ENCODE data around the gene LRRC8A.
"Not testable (repeated sequence)": the region's sequence is repeated elsewhere in the genome, so short reads cannot be mapped to it uniquely, and the experiment has no call there.

LRRC8A gene

DNA sequence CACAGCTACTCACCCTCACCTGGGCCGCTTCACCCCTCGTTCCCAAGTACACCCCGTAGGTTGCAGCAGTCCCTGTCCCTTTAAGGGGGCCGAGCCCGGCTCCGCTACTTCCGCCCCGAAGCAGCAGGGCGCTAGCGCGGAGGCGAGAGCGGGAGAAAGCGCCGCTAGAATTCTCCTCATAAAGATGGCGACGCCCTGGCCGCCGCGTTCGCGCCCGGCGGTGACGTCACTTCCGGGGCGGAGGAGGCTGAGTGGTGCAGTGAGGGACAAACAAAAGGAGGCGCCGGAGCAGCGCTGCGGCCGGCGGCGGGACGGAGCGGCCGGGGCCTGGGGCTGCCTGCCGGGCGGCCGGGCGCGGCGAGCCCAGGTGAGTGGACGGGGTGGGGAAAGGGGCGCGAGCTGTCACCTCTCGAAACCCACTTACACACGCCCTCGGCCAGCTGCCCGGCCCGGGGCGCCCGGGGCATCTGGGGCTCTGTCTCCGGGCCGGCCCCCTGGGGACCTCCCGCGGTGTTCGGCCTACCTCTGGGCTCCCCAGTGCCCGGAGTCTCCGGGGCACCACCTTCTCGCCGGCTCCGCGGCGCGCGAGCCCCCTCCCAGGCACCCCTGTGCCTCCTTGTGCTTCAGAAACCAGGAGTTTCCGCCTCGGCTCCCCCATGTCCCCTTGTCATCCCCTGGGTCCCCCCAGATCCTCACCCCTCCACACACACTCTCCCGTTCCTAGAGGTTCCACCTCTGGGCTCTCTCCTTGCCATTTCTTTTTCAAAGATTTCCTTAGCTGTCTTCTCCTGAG is at the start of gene LRRC8A, which contains the start of gene KYAT1:
TSS of gene LRRC8A (plus strand) at position 250 of the 793 bp plus-strand sequence. CDS start 25,032 bp downstream, outside the sequence.
TSS of gene KYAT1 (minus strand) at position 67 of the 793 bp plus-strand sequence. CDS start 36,545 bp downstream, outside the sequence.
- in situ Hi-C loops (cut with HindIII; ENCODE audit: low pct_unique_long_range_greater_than_20kb, low sequenced_read_pairs), result no loop called here
- peak; percentile 97 to 99 for DNase-seq (ENCODE audit: low read depth in 1 of 2, low spot score in 1 of 2)
- TF ChIP-seq JUND (IDR thresholded peaks at IDR 0.05; ENCODE audit: low read depth), result no peak; the same call in 1 of the 2 replicates

DNA sequence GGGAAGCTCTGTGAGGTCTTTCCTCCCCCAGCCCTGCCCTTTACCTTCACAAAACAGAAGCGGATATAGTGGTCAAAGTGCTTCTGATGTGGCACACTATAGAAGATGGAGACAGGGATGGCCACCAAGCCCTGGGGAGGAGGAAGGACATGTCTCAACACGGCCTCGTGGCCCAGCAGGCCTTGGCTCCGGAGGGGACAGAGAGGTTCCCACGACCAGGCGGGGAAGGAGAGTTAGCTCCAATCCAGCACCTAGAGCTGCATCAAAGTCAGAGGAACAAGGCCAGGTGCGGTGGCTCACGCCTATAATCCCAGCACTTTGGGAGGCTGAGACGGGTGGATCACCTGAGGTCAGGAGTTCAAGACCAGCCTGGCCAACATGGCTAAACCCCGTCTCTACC is 48.2 kb upstream of the LRRC8A start:
- no peak for TF ChIP-seq JUND (IDR thresholded peaks at IDR 0.05; ENCODE audit: low read depth)
- no peak for DNase-seq (ENCODE audit: low read depth in 1 of 2, low spot score in 1 of 2)
- in situ Hi-C loops (cut with HindIII; ENCODE audit: low pct_unique_long_range_greater_than_20kb, low sequenced_read_pairs), result no loop called here

- in situ Hi-C loops (cut with HindIII; ENCODE audit: low pct_unique_long_range_greater_than_20kb, low sequenced_read_pairs), result no loop called here
- TF ChIP-seq JUND (IDR thresholded peaks at IDR 0.05; ENCODE audit: low read depth), result no peak
- no peak for DNase-seq (ENCODE audit: low read depth in 1 of 2, low spot score in 1 of 2)
Measured at GRCh38 chr9:128835246-128836210, 46.4 kb upstream of the LRRC8A start.

- TF ChIP-seq JUND (IDR thresholded peaks at IDR 0.05; ENCODE audit: low read depth), result no peak
- DNase-seq (ENCODE audit: low read depth in 1 of 2, low spot score in 1 of 2), result no peak
- in situ Hi-C loops (cut with HindIII; ENCODE audit: low pct_unique_long_range_greater_than_20kb, low sequenced_read_pairs), result no loop called here
Measured at GRCh38 chr9:128836509-128837145, 45.3 kb upstream of the LRRC8A start.

- DNase-seq (ENCODE audit: low read depth in 1 of 2, low spot score in 1 of 2), result no peak
- in situ Hi-C loops (cut with HindIII; ENCODE audit: low pct_unique_long_range_greater_than_20kb, low sequenced_read_pairs), result no loop called here
- TF ChIP-seq JUND (IDR thresholded peaks at IDR 0.05; ENCODE audit: low read depth), result no peak
Measured at GRCh38 chr9:128838338-128838737, 43.6 kb upstream of the LRRC8A start.

DNA sequence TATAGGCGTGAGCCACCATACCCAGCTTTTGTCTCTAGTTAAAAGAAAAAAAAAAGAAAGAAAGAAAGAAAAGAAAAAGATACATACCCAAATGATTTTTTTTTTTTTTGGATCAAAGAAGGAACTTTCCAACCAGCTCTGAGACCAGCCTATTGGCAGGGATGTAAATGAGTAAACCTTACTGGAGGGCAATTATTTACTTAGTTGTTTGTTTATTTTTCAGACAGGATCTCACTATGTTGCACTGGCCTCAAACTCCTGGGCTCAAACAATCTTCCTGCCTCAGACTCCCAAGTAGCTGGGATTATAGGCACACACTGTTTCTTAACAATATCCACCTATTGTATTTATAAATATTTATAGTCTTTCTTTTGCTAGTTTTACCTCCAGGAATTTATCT is 41.4 kb upstream of the LRRC8A start:
- in situ Hi-C loops (cut with HindIII; ENCODE audit: low pct_unique_long_range_greater_than_20kb, low sequenced_read_pairs), result no loop called here
- DNase-seq (ENCODE audit: low read depth in 1 of 2, low spot score in 1 of 2), result peak in 1 of 2 experiments; percentile 44
- no peak for TF ChIP-seq JUND (IDR thresholded peaks at IDR 0.05; ENCODE audit: low read depth)

GRCh38 chr9:128841694-128842492 is 40.0 kb upstream of the LRRC8A start:
- TF ChIP-seq JUND (IDR thresholded peaks at IDR 0.05; ENCODE audit: low read depth), result no peak
- in situ Hi-C loops (cut with HindIII; ENCODE audit: low pct_unique_long_range_greater_than_20kb, low sequenced_read_pairs), result no loop called here
- no peak for DNase-seq (ENCODE audit: low read depth in 1 of 2, low spot score in 1 of 2)

- in situ Hi-C loops (cut with HindIII; ENCODE audit: low pct_unique_long_range_greater_than_20kb, low sequenced_read_pairs), result not testable (repeated sequence)
Measured at GRCh38 chr9:128843171-128843570, 38.8 kb upstream of the LRRC8A start.

GRCh38 chr9:128845186-128845931 is 36.6 kb upstream of the LRRC8A start:
- DNase-seq (ENCODE audit: low read depth in 1 of 2, low spot score in 1 of 2), result peak; percentile 76 to 88
- no peak for TF ChIP-seq JUND (IDR thresholded peaks at IDR 0.05; ENCODE audit: low read depth)
- in situ Hi-C loops (cut with HindIII; ENCODE audit: low pct_unique_long_range_greater_than_20kb, low sequenced_read_pairs), result no loop called here

More at GRCh38 chr9:128843171-128843570, 38.8 kb upstream of the LRRC8A start:
- not testable (repeated sequence) for DNase-seq (ENCODE audit: low read depth in 1 of 2, low spot score in 1 of 2)

GRCh38 chr9:128846680-128847030 is 35.3 kb upstream of the LRRC8A start:
- TF ChIP-seq JUND (IDR thresholded peaks at IDR 0.05; ENCODE audit: low read depth), result no peak
- in situ Hi-C loops (cut with HindIII; ENCODE audit: low pct_unique_long_range_greater_than_20kb, low sequenced_read_pairs), result no loop called here

GRCh38 chr9:128847803-128848202 is 34.1 kb upstream of the LRRC8A start:
- DNase-seq (ENCODE audit: low read depth in 1 of 2, low spot score in 1 of 2), result no peak

More at GRCh38 chr9:128846680-128847030, 35.3 kb upstream of the LRRC8A start:
- no peak for DNase-seq (ENCODE audit: low read depth in 1 of 2, low spot score in 1 of 2)

DNA sequence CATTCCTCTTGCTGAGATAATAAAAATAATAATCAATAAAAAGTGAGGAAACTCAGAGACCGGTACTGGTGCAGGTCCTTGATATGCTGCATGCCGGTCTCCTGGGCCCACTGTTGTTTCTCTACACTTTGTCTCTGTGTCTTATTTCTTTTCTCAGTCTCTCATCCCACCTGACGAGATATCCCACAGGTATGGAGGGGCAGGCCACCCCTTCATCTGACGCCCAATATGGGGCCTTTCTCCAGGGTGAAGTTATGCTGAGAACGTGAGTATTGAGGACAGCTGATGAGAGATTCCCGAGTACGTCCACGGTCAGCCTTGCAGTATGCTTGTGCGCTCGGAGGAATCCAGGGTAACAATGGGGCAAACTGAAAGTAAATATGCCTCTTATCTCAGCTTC is 30.9 kb upstream of the LRRC8A start:
- DNase-seq (ENCODE audit: low read depth in 1 of 2, low spot score in 1 of 2); in situ Hi-C loops (cut with HindIII; ENCODE audit: low pct_unique_long_range_greater_than_20kb, low sequenced_read_pairs): not testable (repeated sequence)

More at GRCh38 chr9:128847803-128848202, 34.1 kb upstream of the LRRC8A start:
- in situ Hi-C loops (cut with HindIII; ENCODE audit: low pct_unique_long_range_greater_than_20kb, low sequenced_read_pairs), result no loop called here
- TF ChIP-seq JUND (IDR thresholded peaks at IDR 0.05; ENCODE audit: low read depth), result no peak

DNA sequence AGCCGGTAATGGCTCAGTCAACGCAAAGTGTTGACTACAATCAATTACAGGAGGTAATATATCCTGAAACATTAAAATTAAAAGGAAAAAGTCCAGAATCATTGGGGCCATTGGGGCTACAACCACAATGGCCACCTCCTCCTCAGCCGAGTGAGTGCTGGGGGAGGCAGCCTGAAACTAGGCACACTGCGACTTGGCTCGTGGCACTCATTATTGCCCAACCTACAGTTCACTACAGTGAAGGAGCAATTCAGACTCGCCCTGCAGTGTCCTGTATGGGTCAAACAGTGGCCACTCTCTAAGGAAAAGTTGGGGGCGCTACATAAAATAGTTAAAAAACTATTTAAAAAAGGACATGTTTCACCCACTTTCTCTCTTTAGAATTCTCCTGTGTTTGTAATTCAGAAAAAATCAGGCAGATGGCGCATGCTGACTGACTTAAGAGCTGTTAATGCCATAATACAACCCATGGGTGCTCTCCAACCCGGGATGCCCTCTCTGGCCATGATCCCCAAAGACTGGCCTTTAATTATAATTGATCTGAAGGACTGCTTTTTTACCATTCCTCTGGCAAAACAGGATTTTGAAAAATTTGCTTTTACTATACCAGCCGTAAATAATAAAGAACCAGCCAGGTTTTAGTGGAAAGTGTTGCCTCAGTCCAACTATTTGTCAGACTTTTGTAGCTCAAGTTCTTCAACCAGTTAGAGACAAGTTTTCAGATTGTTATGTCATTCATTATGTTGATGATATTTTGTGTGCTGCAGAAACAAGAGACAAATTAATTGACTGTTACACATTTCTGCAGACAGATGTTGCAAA is 29.9 kb upstream of the LRRC8A start:
- peak in 1 of 2 experiments; percentile 79 for DNase-seq (ENCODE audit: low read depth in 1 of 2, low spot score in 1 of 2)
- in situ Hi-C loops (cut with HindIII; ENCODE audit: low pct_unique_long_range_greater_than_20kb, low sequenced_read_pairs), result not testable (repeated sequence)

GRCh38 chr9:128852646-128853045 is 29.3 kb upstream of the LRRC8A start:
- DNase-seq (ENCODE audit: low read depth in 1 of 2, low spot score in 1 of 2); in situ Hi-C loops (cut with HindIII; ENCODE audit: low pct_unique_long_range_greater_than_20kb, low sequenced_read_pairs): not testable (repeated sequence)

GRCh38 chr9:128854454-128854853 is 27.5 kb upstream of the LRRC8A start:
- DNase-seq (ENCODE audit: low read depth in 1 of 2, low spot score in 1 of 2); in situ Hi-C loops (cut with HindIII; ENCODE audit: low pct_unique_long_range_greater_than_20kb, low sequenced_read_pairs): not testable (repeated sequence)

Data from T47D (cell line).